HG03175 (cell line): ENCODE results near the gene PRDX5.

Experiments used
- ATAC-seq: cut with Tn5 transposase; IDR thresholded peaks from one replicate; pipeline ENCODE4 v1.9.1; 2021; ENCODE audit warnings: mild to moderate bottlenecking, moderate library complexity; ENCODE audit not compliant: unreplicated experiment

The PRDX5 gene

GRCh38 chr11:64317961-64318765 is at the start of gene PRDX5:
TSS of gene PRDX5 (plus strand) at chr11:64318121. CDS start at chr11:64318216, 95 bp downstream.
- ATAC-seq = peak; percentile 76

- peak; percentile 4 for ATAC-seq
These were observed 48.9 kb upstream of the PRDX5 start for GRCh38 chr11:64268893-64269539.

- ATAC-seq = peak; percentile 63
These were observed 48.2 kb upstream of the PRDX5 start for GRCh38 chr11:64269540-64270220.

GRCh38 chr11:64275031-64275800 is 42.7 kb upstream of the PRDX5 start:
- ATAC-seq = no peak

GRCh38 chr11:64275841-64276240 is 42.1 kb upstream of the PRDX5 start:
- ATAC-seq = no peak

- ATAC-seq = no peak
These were observed 41.1 kb upstream of the PRDX5 start for GRCh38 chr11:64276653-64277431.

- no peak for ATAC-seq
These were observed 39.2 kb upstream of the PRDX5 start for GRCh38 chr11:64278576-64279190.

- no peak for ATAC-seq
These were observed 35.8 kb upstream of the PRDX5 start for GRCh38 chr11:64281957-64282770.

- no peak for ATAC-seq
These were observed 34.8 kb upstream of the PRDX5 start for GRCh38 chr11:64283092-64283491.

- ATAC-seq = peak; percentile 77
These were observed 33.6 kb upstream of the PRDX5 start, which contains the start of gene BAD for GRCh38 chr11:64284048-64284961. TSS of gene BAD (minus strand) at chr11:64284665. CDS start at chr11:64284368, 297 bp downstream.

GRCh38 chr11:64284962-64285884 is 32.7 kb upstream of the PRDX5 start, which contains the start of gene GPR137:
TSS of gene GPR137 (plus strand) at chr11:64285848. CDS start at chr11:64286525, 677 bp downstream.
- peak; percentile 66 for ATAC-seq

- no peak for ATAC-seq
These were observed 31.8 kb upstream of the PRDX5 start for GRCh38 chr11:64285885-64286800.

GRCh38 chr11:64286801-64287159 is 31.1 kb upstream of the PRDX5 start:
- no peak for ATAC-seq

- ATAC-seq = no peak
These were observed 30.1 kb upstream of the PRDX5 start for GRCh38 chr11:64287676-64288352.

- no peak for ATAC-seq
These were observed 29.6 kb upstream of the PRDX5 start for GRCh38 chr11:64288353-64288750.
